Stimulated activated memory B cell treated with anti-CD40 and anti-IgM and Interleukin-4, amounts not matched to agents 10 μg/mL and 1 μg/mL and 100 μg/mL, for 72 hours (primary cell): ENCODE measurements around the gene PACS1.
A peak's percentile ranks its signal among the peaks of the same experiment; 100 is the strongest.

Source experiments
- ATAC-seq: fragments of 150-1000 bp; cut with Tn5 transposase; 2 replicates; pipeline ENCODE4 v1.10.0; 2021
- H3K27ac Mint-ChIP-seq: one replicate; pipeline ENCODE4 v1.8.0; 2022; ENCODE audit warnings: mild to moderate bottlenecking, mixed read lengths
- H3K27me3 Mint-ChIP-seq: one replicate; pipeline ENCODE4 v1.8.0; 2022; ENCODE audit warnings: mixed read lengths
- H3K36me3 Mint-ChIP-seq: one replicate; pipeline ENCODE4 v1.8.0; 2022; ENCODE audit warnings: mixed read lengths
- H3K4me1 Mint-ChIP-seq: one replicate; pipeline ENCODE4 v1.8.0; 2022; ENCODE audit warnings: mixed read lengths
- H3K4me3 Mint-ChIP-seq: one replicate; pipeline ENCODE4 v1.8.0; 2022; ENCODE audit warnings: mild to moderate bottlenecking, moderate library complexity, mixed read lengths
- H3K9me3 Mint-ChIP-seq: one replicate; pipeline ENCODE4 v1.8.0; 2022; ENCODE audit warnings: mixed read lengths

Gene PACS1

DNA sequence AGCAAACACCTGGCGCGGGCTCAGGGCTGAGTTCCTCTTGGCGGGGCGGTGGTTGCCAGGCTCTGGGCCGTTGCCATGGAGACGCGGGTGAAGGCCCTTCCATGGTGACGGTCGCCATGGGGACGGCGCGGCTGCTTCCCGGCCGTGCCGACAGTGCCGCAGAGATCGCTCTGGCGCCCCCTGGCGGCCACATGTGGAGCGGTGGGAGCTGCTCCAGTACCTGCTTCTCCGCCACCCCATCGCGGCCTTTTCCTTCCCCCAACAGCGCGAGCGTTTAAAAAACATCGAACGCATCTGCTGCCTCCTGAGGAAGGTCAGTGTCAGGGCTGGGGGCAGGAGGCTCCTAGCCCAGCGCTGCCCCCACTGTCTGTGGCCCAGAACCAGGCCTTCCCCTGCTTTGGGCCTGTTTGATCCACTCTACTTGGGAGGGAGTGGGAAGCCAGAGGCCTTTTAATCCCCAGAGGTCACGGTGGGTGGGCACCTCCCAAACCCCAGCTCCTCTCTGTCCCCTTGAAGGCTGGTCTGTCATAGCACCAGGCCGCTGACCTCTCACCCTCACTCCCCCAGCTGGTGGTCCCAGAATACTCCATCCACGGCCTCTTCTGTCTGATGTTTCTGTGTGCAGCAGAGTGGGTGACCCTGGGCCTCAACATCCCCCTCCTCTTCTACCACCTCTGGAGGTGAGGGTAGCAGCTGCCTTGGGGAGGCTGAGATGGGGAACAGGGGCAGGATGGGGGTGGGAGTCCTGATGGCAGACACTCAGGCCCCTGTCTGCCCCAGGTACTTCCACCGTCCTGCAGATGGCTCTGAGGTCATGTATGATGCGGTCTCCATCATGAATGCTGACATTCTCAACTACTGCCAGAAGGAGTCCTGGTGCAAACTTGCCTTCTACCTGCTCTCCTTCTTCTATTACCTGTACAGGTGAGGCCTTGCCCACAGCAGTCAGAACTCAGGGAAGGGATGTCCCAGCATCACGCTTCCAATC, 212.7 kb downstream of the PACS1 start:
- Mint-ChIP-seq H3K4me3 (peak overlapping the region; percentile 32), H3K4me1 (peaks cover 77% of the 10 kb centered on the region), H3K36me3 (peaks cover 6% of the 10 kb centered on the region), H3K9me3 (no peaks in the 10 kb centered on the region), H3K27me3 (peaks cover 21% of the 10 kb centered on the region), H3K27ac (peak overlapping the region; percentile 57)
- peak; percentile 90 for ATAC-seq

GRCh38 chr11:66283461-66284105, 213.5 kb downstream of the PACS1 start:
- H3K9me3 Mint-ChIP-seq, result no peaks in the 10 kb centered on the region
- H3K27ac Mint-ChIP-seq, result peak overlapping the region; percentile 57
- no peak overlapping the region for H3K4me3 Mint-ChIP-seq
- peaks cover 82% of the 10 kb centered on the region for H3K4me1 Mint-ChIP-seq
- H3K27me3 Mint-ChIP-seq, result peaks cover 21% of the 10 kb centered on the region
- peaks cover 6% of the 10 kb centered on the region for H3K36me3 Mint-ChIP-seq
- no peak for ATAC-seq

DNA sequence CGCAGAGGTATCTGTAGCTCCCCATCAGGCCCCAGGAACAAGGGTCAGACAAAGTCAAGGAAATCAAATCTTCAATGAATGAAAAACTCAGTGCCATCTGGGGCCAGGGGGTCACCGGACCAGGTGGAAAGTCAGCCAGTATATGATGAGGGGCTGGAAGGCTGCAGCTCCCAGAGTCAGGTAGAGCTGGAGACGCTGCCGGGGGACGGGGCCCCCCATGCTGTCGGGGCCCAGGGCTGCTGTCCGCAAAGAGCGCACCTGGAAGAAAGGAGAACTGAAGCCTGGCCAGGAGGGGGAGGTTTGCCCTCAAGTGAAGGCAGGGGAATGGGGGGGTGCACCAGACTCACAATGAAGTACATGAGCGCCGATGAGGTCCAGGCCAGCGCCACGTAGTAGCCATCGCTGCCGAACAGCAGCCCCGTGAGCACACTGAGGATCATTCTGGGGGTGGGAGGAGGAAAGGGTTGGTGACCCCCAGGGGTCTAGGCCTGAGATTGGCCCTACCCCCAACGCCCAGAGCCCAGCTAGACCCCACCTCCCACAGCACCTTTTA, 214.5 kb downstream of the PACS1 start:
- Mint-ChIP-seq H3K27ac (no peak overlapping the region), H3K4me1 (peaks cover 75% of the 10 kb centered on the region), H3K9me3 (no peaks in the 10 kb centered on the region), H3K4me3 (no peak overlapping the region), H3K27me3 (peaks cover 12% of the 10 kb centered on the region), H3K36me3 (peaks cover 6% of the 10 kb centered on the region)
- ATAC-seq, result no peak

DNA sequence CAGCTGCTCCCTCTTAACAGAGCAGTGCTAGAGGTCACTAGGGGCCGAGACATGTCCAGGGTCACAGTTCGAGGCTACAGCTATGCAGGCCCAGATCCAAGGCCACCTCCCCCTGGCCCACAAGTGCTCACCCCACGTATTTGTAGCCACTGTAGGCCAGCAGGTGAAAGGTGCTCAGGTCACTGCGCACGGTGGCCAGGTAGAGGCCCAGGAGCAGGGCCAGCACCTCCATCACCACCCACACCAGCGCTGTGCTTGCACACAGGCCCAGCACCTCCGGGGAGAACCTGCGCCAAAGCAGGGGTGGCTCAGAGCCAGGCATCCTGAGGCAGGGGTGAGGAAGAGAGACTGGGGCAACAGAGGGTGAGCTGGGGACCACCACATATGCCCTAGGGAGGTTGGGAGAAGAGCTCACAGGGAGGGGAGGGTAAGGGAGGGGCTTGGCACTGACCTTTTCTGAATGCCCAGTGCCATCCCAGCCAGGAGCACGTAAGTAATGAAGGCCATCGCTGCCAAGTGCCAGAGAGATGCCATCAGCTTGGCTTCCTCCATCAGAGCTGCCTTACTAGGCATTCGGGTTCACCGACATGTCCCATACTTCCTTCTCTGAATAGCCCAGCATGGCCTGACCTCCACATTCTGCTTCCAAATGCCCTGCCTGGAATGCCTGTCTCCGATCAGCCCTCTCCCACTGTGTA, 215.3 kb downstream of the PACS1 start:
- H3K4me1 Mint-ChIP-seq, result peaks cover 80% of the 10 kb centered on the region
- no peaks in the 10 kb centered on the region for H3K9me3 Mint-ChIP-seq
- H3K4me3 Mint-ChIP-seq, result no peak overlapping the region
- no peak overlapping the region for H3K27ac Mint-ChIP-seq
- peaks cover 7% of the 10 kb centered on the region for H3K27me3 Mint-ChIP-seq
- no peak for ATAC-seq
- H3K36me3 Mint-ChIP-seq, result peaks cover 6% of the 10 kb centered on the region

GRCh38 chr11:66286699-66287098, 216.6 kb downstream of the PACS1 start:
- Mint-ChIP-seq H3K27ac (no peak overlapping the region), H3K9me3 (no peaks in the 10 kb centered on the region), H3K27me3 (no peaks in the 10 kb centered on the region), H3K36me3 (peaks cover 6% of the 10 kb centered on the region), H3K4me1 (peaks cover 74% of the 10 kb centered on the region), H3K4me3 (peak overlapping the region; percentile 35)
- no peak for ATAC-seq

DNA sequence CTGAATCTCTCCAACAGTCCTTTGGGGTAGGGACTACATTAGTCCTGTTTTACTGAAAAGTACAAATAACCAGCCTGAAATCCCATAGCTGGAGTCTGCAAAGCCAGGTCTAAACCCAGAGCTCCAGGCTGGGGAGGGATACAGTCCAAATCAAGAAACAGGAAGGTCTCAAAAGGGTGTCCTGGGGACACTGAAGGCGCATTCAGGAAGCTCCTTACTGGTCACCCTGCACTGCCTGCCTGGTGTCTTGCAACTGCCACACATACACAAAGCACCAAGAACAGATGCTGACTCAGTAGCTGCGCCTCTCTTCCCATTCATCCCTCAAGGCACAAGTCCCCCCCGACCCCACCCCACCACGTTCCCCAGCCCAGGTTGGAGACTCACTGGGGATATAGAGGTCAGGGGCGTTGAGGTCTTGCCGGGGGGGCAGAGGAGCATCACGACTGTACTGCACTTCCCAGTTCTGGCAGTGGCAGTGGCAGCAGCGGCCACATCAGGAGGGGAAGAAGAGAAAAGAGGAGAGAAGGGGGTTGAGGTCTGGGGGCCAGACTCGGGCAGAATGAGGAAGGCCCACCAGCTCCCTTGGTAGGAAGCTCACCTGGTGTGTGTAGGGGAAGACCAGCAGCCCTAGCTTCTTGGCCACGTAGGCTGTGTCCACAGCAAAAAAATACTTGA, 217.3 kb downstream of the PACS1 start:
- ATAC-seq, result no peak
- Mint-ChIP-seq H3K27ac (peak overlapping the region; percentile 81), H3K27me3 (peaks cover 3% of the 10 kb centered on the region), H3K4me3 (peak overlapping the region; percentile 64), H3K36me3 (peaks cover 6% of the 10 kb centered on the region), H3K9me3 (no peaks in the 10 kb centered on the region), H3K4me1 (peaks cover 69% of the 10 kb centered on the region)

GRCh38 chr11:66287889-66288670, 218.0 kb downstream of the PACS1 start:
- peaks cover 69% of the 10 kb centered on the region for H3K4me1 Mint-ChIP-seq
- H3K4me3 Mint-ChIP-seq, result peak overlapping the region; percentile 84
- H3K36me3 Mint-ChIP-seq, result peaks cover 6% of the 10 kb centered on the region
- H3K27me3 Mint-ChIP-seq, result peaks cover 10% of the 10 kb centered on the region
- H3K9me3 Mint-ChIP-seq, result no peaks in the 10 kb centered on the region
- peak overlapping the region; percentile 81 for H3K27ac Mint-ChIP-seq
- ATAC-seq, result no peak

GRCh38 chr11:66288671-66289547, 218.8 kb downstream of the PACS1 start, which contains the start of gene YIF1A:
Gene YIF1A, minus strand, starts transcription at chr11:66289143. Its CDS starts 158 bp downstream, at chr11:66288985.
- H3K4me1 Mint-ChIP-seq, result peaks cover 67% of the 10 kb centered on the region

GRCh38 chr11:66289548-66290329, 219.7 kb downstream of the PACS1 start:
- ATAC-seq, result peak; percentile 76

More at GRCh38 chr11:66288671-66289547, 218.8 kb downstream of the PACS1 start, which contains the start of gene YIF1A:
- peak within 1 kb of the TSS; percentile 81 for H3K27ac Mint-ChIP-seq
- H3K27me3 Mint-ChIP-seq, result peaks cover 19% of the 10 kb centered on the region
- H3K4me3 Mint-ChIP-seq, result peak within 1 kb of the TSS; percentile 84
- ATAC-seq, result peak; percentile 98
- H3K36me3 Mint-ChIP-seq, result peaks cover 6% of the 10 kb centered on the region
- no peaks in the 10 kb centered on the region for H3K9me3 Mint-ChIP-seq

GRCh38 chr11:66290330-66290621, 220.2 kb downstream of the PACS1 start:
- H3K27ac Mint-ChIP-seq, result peak overlapping the region; percentile 81
- ATAC-seq, result no peak
- H3K9me3 Mint-ChIP-seq, result no peaks in the 10 kb centered on the region
- peak overlapping the region; percentile 84 for H3K4me3 Mint-ChIP-seq
- H3K4me1 Mint-ChIP-seq, result peaks cover 55% of the 10 kb centered on the region
- H3K27me3 Mint-ChIP-seq, result peaks cover 27% of the 10 kb centered on the region
- H3K36me3 Mint-ChIP-seq, result no peaks in the 10 kb centered on the region

More at GRCh38 chr11:66289548-66290329, 219.7 kb downstream of the PACS1 start:
- Mint-ChIP-seq H3K36me3 (no peaks in the 10 kb centered on the region), H3K4me3 (peak overlapping the region; percentile 84), H3K4me1 (peaks cover 59% of the 10 kb centered on the region), H3K27ac (peak overlapping the region; percentile 81), H3K27me3 (peaks cover 26% of the 10 kb centered on the region), H3K9me3 (no peaks in the 10 kb centered on the region)

GRCh38 chr11:66291303-66291705, 221.2 kb downstream of the PACS1 start:
- Mint-ChIP-seq H3K27ac (no peak overlapping the region), H3K36me3 (no peaks in the 10 kb centered on the region), H3K4me1 (peaks cover 46% of the 10 kb centered on the region), H3K4me3 (no peak overlapping the region), H3K9me3 (no peaks in the 10 kb centered on the region), H3K27me3 (peaks cover 33% of the 10 kb centered on the region)
- no peak for ATAC-seq

- H3K4me3 Mint-ChIP-seq, result peak within 1 kb of the TSS; percentile 11
- no peaks in the 10 kb centered on the region for H3K9me3 Mint-ChIP-seq
- peaks cover 39% of the 10 kb centered on the region for H3K27me3 Mint-ChIP-seq
- H3K4me1 Mint-ChIP-seq, result peaks cover 41% of the 10 kb centered on the region
- no peak for ATAC-seq
- no peak within 1 kb of the TSS for H3K27ac Mint-ChIP-seq
- no peaks in the 10 kb centered on the region for H3K36me3 Mint-ChIP-seq
These were observed 221.9 kb downstream of the PACS1 start, which contains the start of gene TMEM151A for GRCh38 chr11:66291706-66292542. Gene TMEM151A, plus strand, starts transcription at chr11:66291894. Its CDS starts 120 bp downstream, at chr11:66292014.
